ENCODE results near the gene SKI. TPM values are rescaled to one million over a fixed set of nuclear protein-coding genes. Genes with fewer than 3 reads are reported as not detected.

Gene SKI
- polyA plus RNA-seq, 5 donors = 48.9 to 83.3 (median 58.9) TPM

DNA sequence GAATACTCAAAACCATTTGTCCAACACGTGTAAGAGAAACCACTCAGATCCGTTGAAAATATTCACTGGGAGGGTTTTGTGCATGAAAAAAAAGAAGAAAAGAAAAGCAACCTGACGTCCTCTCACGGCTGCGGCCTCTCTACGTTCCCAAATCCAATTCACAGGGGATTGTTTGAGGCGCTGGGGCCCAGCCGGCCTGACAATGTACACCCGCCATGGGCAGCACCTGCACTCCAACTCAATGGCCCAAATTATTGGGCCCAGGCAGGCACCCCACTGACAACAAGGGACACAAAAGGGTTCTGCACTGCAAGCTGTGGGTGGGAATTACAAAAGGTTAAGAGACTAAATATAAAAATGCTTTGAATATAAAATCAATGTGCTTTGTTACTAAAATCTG lies 121.7 kb downstream of the SKI start:
- DNase-seq = no peak

DNA sequence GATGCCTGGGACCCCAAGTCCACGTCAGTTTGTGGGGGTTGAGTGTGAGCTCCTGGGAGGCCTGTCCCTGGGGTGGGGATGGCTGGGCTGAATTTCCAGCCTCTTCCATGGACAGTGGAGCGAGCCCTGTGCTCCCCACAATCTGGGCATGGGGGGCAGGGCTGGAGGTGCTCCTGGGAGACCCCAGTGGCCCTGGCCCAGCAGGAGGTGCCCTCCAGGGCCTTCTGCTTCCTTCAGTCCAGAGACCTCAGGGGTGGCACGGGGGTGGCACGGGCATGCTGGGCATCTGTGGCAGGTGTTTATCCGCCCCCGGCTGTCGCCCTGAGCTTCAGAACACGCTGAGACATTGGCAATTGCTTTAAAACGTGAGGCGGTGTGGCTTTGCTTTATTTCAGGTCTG lies 122.4 kb downstream of the SKI start:
- DNase-seq = no peak

DNA sequence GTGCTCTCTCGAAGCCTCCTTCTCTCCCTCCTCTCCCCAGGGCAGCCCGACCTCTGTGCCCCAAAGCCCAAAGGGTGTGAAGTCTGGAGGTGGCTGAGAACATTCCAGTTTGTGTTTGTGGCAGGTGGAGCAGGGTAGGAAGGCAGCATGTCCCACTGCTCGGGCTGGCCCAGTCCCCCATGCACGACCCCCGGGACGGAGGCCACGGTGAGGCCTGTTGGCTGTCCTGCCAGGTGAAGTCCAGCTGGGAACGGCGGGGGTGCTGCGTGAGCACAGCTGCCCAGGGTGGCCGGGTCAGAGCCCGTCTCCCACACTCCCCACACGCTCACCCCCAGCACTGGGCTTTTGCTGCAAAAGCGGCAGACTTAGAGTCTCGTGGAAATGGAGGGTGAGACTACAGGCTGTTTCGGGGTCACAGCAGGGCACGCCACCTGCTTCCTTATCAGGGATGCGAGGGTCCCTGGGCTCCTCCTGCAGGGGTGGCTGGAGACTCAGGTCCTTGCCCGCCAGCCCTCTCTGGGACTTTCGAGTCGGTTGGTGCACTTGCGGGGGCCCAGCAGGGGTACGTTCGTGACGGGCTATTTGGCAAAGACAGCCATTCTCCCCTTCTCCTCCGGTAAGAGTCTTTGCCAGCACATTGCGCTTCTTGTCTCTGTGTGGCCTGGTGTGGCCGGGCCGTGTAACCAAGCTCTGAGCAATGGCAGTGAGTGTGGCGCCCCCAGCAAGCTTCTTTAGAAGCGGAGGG lies 123.0 kb downstream of the SKI start:
- no peak for DNase-seq

DNA sequence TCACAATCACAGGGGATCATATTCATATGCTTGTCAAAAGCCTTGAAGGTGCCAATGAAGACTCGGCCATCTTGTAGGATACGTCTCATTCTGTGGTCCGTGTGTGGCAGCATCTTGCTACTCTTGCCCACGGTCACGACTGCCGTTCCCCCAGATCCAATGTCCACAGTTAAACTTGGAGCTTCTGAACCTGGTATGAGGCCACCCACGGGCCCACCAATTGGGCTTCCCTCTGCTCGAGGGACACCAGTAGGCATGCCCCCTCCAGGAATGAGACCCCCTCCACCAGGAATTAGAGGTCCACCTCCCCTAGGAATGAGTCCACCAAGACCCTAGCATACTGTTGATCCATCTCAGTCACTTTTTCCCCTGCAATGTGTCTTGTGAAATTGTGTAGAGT lies 123.6 kb downstream of the SKI start:
- DNase-seq = no peak

DNA sequence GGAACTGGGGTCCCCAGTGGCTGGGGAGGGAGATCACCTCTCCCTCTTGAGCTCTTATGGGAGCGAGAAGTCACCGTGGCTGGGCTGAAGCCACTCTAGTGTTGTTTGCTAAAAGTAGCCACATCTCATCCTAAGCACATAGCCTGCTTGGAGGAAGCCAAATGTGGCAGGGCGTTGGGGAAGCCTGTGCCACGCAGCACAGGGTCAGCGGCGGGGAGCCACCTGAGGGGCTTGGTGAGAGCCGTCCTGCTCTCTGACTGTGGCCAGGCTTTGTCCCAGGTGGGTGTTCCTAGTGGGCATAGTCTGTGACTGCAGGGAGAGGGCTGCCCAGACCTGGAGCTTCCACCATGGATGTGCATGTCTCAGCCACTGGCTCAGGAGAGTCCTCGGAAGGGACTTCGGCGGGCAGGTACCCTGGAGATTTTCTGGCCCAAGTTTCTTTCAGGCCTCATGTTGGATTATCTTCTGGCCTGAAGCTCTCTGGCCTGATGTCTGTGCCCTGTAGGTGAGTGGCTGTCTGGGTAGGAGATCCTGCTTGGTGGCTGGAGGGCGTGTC lies 124.3 kb downstream of the SKI start:
- no peak for DNase-seq

DNA sequence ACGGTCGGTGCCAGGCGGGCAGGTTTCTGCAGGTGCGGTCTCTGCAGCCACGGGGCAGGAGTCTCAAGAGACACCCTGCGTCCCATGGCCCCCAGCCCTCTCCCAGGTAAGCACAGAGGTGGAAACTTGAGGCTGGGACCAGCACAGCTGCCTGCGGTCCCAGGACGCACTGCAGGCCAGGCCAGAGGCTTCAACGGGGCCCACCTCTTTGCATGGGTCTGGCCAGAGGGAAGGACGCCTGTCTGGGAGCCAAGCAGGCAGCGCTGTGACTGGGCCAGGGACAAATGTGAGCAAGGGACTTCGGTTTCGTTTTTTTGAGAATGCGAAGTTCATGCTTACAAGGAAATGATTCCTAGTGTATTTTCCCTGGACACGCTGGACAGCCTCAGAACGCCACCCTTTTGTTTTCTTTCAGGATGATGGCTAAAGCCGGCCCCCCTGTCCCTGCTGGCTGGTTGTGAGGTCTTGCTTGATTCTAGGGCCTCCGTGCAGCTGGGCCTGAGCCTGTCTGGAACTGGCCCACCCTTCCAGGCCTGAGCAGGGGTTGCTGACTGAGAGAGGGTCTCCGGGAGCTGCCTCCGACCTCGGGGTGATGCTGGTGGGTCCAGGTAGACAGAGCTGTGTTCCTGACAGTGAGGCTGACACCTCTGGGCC lies 124.9 kb downstream of the SKI start:
- DNase-seq = no peak

DNA sequence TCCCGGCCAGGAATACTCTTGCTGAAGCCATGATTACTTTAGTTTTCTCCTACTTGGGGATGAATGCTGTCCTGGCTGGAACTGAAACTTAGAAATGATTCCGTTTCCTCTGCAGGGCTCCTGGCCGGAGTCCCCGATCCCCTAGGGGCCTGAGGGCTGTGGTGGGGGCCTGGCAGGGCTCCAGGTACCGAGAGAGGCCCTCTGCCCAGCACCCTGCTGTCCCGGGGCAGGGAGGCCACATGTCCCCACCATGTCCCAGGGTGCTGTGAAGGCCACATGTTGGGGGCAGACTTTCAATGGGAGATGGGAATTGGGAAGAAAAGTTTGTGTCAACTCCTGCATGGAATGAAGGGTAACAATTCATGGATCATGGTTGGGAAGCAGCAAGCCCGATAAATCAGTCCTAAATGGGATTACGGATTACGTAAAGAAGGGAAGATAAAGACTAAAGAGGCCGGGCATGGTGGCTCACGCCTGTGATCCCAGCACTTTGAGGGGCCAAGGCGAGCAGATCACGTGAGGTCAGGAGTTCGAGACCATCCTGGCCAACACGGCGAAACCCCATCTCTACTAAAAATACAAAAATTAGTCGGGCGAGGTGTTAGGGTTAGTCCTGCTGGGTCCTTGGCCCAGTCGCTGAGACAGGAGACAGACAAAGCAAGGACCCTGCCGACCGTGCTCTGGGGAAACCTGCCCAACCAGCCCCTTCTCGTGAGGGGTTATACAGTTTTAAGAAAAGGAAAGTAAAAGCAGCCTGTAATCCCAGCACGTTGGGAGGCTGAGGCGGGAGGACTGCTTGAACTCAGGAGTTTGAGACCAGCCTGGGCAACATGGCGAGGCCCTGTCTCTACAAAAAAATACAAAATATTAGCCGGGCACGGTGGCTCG lies 125.7 kb downstream of the SKI start:
- no peak for DNase-seq

DNA sequence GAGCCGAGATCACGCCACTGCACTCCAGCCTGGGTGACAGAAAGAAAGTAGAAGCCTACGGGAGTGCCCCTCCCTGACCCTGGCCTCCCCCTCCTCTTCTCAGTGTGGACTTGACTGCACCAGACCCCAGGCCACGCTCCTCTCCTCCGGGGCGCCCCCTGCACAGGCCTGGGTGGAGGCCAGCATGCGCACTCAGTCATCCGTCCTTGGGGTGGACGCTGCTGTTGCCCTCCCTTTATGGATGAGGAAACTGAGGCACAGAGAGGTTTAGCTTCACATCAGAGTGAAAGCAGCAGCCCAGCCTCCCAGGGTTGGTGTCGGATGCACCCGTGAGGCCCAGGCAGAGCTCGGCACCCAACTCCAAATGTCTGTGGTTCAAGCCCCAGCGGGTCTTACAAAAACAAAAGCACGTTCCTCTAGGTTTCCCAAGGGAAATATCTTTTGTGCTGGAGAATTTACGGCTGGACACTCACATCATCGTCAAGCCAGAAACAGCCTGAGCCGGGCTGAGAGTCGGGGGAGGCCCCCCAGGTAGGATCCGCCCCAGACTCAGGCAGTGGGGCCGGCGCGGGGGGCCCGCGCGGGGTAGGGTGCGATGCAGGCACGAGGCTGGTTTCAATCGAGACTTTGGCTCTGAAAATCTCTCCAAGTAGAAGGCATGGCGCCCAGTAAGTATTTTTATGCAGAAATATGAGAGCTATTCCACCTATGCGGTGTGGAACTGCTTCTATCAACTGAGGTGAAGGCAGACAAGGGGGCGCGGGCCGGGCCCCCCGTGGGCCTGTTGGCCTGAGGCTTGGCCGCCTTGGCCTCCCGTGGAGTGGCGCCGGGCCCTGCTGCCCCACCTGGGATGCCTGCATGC lies 126.6 kb downstream of the SKI start:
- DNase-seq = no peak

DNA sequence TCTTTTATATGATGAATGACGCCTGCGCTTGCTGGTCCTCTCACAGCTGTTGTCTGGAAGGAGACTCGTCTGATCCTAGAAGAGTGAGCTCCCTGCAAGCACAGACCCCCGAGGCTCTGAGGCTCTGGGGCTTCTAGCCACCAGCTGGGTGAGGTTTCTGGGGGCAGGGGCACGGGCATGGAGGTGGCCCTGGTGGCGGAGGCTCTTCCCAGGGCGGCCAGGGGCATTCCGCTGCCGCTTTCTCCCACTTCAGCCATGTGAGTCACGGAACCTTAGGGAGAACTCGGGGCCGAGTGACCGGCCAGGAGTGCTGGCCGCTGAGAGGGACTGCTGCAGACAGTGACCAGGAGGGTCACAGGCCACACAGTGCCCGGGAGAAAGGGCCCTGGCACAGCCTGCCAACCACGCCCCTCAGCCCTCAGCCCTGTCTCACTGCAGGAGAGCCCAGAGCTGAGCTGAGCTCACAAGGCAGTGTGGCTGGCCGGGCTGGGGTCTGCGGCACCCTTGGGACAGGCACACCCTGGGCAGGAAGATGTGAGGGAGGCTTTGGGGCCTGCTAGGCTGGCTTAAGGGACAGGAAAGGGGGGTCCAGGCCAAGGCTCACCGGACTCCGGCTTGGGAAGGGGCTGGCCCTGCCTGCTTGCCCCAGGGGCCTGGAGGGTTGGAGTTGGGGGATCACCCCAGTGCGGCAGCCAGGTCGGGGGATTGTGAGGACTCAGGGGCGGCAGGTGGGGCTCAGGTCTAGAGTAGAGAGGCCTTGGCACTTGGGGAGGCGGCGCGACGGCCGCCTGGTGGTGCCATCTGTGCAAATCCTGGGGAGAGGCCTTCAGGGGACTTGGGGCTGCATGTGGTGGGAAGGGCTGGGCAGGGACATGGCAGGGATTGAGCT lies 127.5 kb downstream of the SKI start:
- no peak for DNase-seq

DNA sequence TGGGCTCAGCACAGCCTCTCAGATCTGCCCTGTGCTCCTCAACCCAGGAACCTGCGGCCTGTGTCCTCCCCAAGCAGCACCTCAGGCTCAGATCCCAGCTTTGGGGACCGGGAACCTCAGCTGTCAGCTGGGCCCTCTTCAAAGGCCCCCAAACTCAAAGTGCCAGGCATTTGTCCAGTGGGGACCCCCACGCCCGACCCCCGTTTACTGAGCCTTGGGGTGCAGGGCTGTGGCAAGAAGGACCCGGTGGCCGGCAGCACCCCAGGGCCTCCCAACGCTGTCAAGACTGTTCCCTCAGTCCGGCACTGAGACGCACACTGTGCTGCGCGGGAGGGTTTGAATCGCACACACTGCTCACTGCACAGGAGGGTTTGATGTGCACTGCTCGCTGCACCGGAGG lies 128.3 kb downstream of the SKI start:
- DNase-seq = no peak

DNA sequence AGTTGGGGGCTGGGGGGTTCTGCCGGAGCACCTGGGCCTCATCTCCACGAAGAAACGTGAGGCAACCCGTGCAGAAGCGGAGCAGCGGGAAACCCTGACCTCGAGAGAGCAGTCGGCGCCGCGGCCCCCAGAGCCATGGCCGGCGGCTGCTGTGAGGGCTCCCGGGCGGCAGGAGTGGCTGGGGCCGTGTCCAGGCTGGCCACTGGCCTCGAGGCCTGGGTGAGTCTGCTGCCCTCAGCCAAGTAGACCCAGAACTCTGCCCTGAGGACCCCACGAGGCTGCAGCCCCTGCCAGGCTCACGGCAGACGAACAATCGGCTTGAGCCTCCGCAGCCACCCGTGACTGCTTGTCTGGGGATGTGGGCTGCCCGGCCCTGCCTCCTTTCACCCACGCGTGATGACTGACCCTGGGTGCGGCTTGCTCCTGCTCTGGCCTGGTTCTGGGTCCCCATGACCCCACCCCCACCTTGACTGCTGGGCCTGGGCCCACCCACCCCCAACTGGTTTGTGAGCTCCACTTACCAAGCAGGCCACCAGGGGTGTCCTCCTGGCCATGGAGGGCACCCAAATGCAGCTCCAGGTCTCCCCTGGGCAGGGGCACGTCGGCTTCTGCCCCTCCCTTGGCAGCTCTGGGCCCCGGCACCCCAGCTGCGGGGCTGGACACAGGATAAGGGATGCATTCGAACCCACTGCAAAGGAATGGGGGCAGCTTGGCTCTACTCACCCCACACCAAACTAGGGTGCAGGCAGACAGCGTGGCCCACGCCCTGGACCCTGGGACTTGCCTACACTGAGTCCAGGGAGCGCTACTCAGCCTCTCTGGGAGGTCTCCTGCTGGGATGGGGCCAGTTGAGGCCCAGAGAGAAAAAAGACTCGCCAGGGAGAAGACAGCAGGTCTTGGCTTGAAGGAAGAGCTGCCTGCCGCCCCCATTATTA lies 129.1 kb downstream of the SKI start:
- DNase-seq = no peak

DNA sequence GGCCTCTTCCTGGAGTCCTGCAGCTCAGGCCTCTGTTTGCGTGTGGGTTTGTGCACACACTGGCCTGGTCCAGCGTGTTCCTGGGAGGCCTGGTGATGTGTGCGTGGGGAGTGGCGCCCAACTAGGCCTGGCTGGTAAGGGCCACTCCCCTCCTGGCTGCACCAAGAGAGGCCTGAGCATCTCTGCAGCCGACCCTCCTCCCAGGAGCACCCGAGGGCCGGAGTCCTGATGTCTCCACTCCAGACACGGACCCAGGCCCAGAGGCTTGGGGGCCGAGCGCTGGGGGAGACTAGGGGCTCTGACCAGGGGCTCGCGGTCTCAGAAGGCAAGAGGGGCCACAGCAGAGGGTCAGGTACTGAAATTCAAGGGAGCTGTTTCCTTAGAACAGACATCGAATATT lies 130.0 kb downstream of the SKI start:
- DNase-seq = no peak

DNA sequence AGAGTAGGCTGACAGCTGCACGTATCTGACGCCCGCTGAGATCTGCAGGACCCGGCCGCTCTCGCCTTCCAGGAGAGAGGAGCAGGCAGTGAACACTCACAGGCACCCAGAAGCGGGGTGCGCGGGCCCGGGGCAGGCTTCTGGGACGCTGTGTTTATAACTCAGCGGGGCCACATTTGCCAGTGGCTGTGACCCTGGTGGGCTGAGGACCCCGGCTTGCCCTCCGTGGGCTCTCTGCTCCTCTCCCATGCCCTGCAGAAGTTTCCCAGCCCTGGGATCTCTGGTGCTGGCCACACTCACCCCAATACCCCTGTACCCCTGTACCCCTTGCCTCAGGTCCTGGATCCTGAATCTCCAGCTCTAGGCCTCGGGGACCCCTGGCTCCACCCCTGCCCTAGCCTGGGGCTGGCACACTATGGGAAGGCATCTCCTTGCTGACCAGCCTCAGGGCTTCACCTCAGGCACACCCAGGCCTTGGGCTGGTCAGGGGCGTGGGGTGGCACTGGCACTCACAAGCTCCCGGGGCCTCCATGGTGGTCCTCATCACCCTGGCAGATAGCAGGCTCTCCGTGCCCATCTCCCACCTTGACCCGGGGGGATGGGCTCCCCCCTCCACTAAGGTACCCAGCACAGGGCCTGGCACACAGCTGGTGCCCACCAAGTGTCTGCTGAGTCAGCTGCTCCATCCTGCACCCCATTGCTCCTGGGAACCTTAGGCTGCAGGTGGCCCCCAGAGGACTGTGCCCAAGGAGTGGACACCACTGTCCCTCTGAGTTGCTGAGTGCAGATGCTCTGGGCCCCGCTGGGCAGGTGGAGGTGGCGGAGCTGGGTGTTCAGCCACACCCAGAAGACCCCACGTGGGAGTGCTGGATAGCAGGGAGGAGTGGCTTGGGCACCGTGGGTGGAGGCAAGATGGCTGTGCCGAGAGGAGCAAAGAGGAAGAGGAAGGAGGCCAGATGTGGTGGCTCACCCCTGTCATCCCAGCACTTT lies 130.8 kb downstream of the SKI start:
- DNase-seq = no peak
